GM23338 (cell line): ENCODE measurements around the gene NET1. TPM values are rescaled to one million over a fixed set of nuclear protein-coding genes. Genes with fewer than 3 reads are reported as not detected.

Source experiments
- ATAC-seq: fragments of 200-7000 bp; cut with Tn5 transposase; 3 replicates; pipeline ENCODE4 v1.9.1; 2020
- DNase-seq: peaks from one replicate; pipeline ENCODE4 v3.0.0-alpha.2; 2015; ENCODE audit warnings: low spot score
- H2AFZ ChIP-seq: fragments of 200-600 bp; sonication (generic); 2 replicates; pipeline ENCODE4 v1.8.0; 2016; ENCODE audit warnings: antibody characterized with exemption, mild to moderate bottlenecking, moderate library complexity
- H3F3A ChIP-seq: fragments of 200-600 bp; sonication (generic); replicated peaks from 2 replicates; pipeline ENCODE4 v1.8.0; 2017; ENCODE audit warnings: antibody characterized with exemption, mixed run types, low read depth
- H3K27ac ChIP-seq: fragments of 200-600 bp; sonication (generic); 2 replicates; pipeline ENCODE4 v1.6.1; 2016; ENCODE audit warnings: low read depth
- H3K27me3 ChIP-seq: fragments of 200-600 bp; sonication (generic); 2 replicates; pipeline ENCODE4 v1.8.0; 2016; ENCODE audit warnings: mild to moderate bottlenecking, mixed run types, moderate library complexity; ENCODE audit not compliant: insufficient read depth
- H3K36me3 ChIP-seq: fragments of 200-600 bp; sonication (generic); 2 replicates; pipeline ENCODE4 v1.8.0; 2016; ENCODE audit warnings: mild to moderate bottlenecking; ENCODE audit not compliant: insufficient read depth
- H3K4me1 ChIP-seq: fragments of 200-600 bp; sonication (generic); 2 replicates; pipeline ENCODE4 v1.8.0; 2016; ENCODE audit warnings: mild to moderate bottlenecking, moderate library complexity; ENCODE audit not compliant: insufficient read depth
- H3K4me2 ChIP-seq: fragments of 200-600 bp; sonication (generic); 2 replicates; pipeline ENCODE4 v1.7.1; 2017; ENCODE audit warnings: mixed run types
- H3K4me3 ChIP-seq: fragments of 200-600 bp; sonication (generic); 2 replicates; pipeline ENCODE4 v1.6.1; 2016; ENCODE audit warnings: mixed run types
- H3K79me2 ChIP-seq: fragments of 200-600 bp; sonication (generic); replicated peaks from 2 replicates; pipeline ENCODE4 v1.8.0; 2017; ENCODE audit warnings: mild to moderate bottlenecking; ENCODE audit not compliant: insufficient read depth
- H3K9me2 ChIP-seq: fragments of 200-600 bp; sonication (generic); 2 replicates; pipeline ENCODE4 v1.8.0; 2017; ENCODE audit not compliant: insufficient read depth
- H4K20me1 ChIP-seq: fragments of 200-600 bp; sonication (generic); replicated peaks from 2 replicates; pipeline ENCODE4 v1.8.0; 2017; ENCODE audit warnings: mild to moderate bottlenecking; ENCODE audit not compliant: insufficient read depth
- H3K27ac Mint-ChIP-seq: 2 replicates; pipeline ENCODE4 v1.8.0; 2020; ENCODE audit warnings: inconsistent platforms, mild to moderate bottlenecking, moderate library complexity, mixed read lengths
- H3K27me3 Mint-ChIP-seq: 3 replicates; pipeline ENCODE4 v1.8.0; 2022; ENCODE audit warnings: low read depth, mild to moderate bottlenecking, moderate library complexity, mixed read lengths, inconsistent platforms; ENCODE audit not compliant: insufficient read depth, poor library complexity
- H3K36me3 Mint-ChIP-seq: 3 replicates; pipeline ENCODE4 v1.8.0; 2021; ENCODE audit warnings: low read depth, mild to moderate bottlenecking, inconsistent platforms, moderate library complexity, mixed read lengths
- H3K4me1 Mint-ChIP-seq: 3 replicates; pipeline ENCODE4 v1.8.0; 2020; ENCODE audit warnings: mild to moderate bottlenecking, inconsistent platforms, mixed read lengths
- H3K4me3 Mint-ChIP-seq: 3 replicates; pipeline ENCODE4 v1.8.0; 2021; ENCODE audit warnings: moderate library complexity, mild to moderate bottlenecking, inconsistent platforms, mixed read lengths
- H3K9me3 Mint-ChIP-seq: 3 replicates; pipeline ENCODE4 v1.8.0; 2020; ENCODE audit warnings: moderate library complexity, mild to moderate bottlenecking, inconsistent platforms, mixed read lengths
- CREB1 ChIP-seq: fragments of 250-450 bp; sonication (Bioruptor Pico); IDR thresholded peaks from 2 replicates; pipeline ENCODE4 v1.5.0; 2020; ENCODE audit warnings: low read depth, mild to moderate bottlenecking, moderate library complexity
- ETS1 ChIP-seq: IDR thresholded peaks from 2 replicates; pipeline ENCODE4 v1.6.1; 2016; ENCODE audit warnings: antibody characterized with exemption
- EZH2 ChIP-seq: fragments of 200-600 bp; sonication (generic); IDR thresholded peaks from one replicate; pipeline ENCODE4 v1.8.0; 2017; ENCODE audit warnings: antibody characterized with exemption, mild to moderate bottlenecking, low read depth; ENCODE audit not compliant: unreplicated experiment
- EZH2phosphoT487 ChIP-seq: fragments of 200-600 bp; sonication (generic); IDR thresholded peaks from one replicate; pipeline ENCODE4 v1.8.1; 2018; ENCODE audit warnings: antibody characterized with exemption; ENCODE audit not compliant: unreplicated experiment
- NANOG ChIP-seq: IDR thresholded peaks from 2 replicates; pipeline ENCODE4 v1.6.1; 2016; ENCODE audit warnings: antibody characterized with exemption, borderline replicate concordance
- POLR2AphosphoS5 ChIP-seq: IDR thresholded peaks from 2 replicates; pipeline ENCODE4 v1.6.1; 2016; ENCODE audit warnings: antibody characterized with exemption, low read depth
- ZNF114 ChIP-seq: fragments of 250-450 bp; sonication (Bioruptor Pico); IDR thresholded peaks from 2 replicates; pipeline ENCODE4 v1.5.0; 2020; ENCODE audit warnings: mild to moderate bottlenecking, moderate library complexity
- ZNF331 ChIP-seq: fragments of 250-450 bp; sonication (Bioruptor Pico); IDR thresholded peaks from 2 replicates; pipeline ENCODE4 v1.5.0; 2020; ENCODE audit warnings: low read depth, mild to moderate bottlenecking, moderate library complexity
- ZNF462 ChIP-seq: fragments of 250-450 bp; sonication (Bioruptor Pico); IDR thresholded peaks from 2 replicates; pipeline ENCODE4 v1.5.0; 2020; ENCODE audit warnings: mild to moderate bottlenecking, moderate library complexity
- polyA plus RNA-seq: library from polyadenylated mRNA; unstranded; fragments of >200 nt; fragmentation: Nextera tagmentation; extraction: Ambion mirVana; gene quantifications from 2 replicates; pipeline ENCODE4 v1.2.1, GENCODE V29; 2016
- total RNA-seq: library from RNA; depleted of rRNA; stranded (reverse); fragments of >200 nt; shearing (Covaris generic); gene quantifications from 2 replicates; pipeline ENCODE4 v1.2.3, GENCODE V29; 2014
- TF ChIP-seq, protein P1 (sequence below), 2 experiments: fragments of 200-600 bp in 1 of 2; sonication (generic) in 1 of 2; conservative IDR thresholded peaks; 2 replicates each; pipeline versions ENCODE4 v1.5.1 to v1.6.1; 2016 to 2017; ENCODE audit warnings: antibody characterized with exemption in 2 of 2, low read depth in 2 of 2, mild to moderate bottlenecking in 2 of 2, moderate library complexity in 1 of 2

Gene NET1
- total and polyA plus RNA-seq, 2 experiments from 2014 or later: 47.9 to 93.9 TPM

DNA sequence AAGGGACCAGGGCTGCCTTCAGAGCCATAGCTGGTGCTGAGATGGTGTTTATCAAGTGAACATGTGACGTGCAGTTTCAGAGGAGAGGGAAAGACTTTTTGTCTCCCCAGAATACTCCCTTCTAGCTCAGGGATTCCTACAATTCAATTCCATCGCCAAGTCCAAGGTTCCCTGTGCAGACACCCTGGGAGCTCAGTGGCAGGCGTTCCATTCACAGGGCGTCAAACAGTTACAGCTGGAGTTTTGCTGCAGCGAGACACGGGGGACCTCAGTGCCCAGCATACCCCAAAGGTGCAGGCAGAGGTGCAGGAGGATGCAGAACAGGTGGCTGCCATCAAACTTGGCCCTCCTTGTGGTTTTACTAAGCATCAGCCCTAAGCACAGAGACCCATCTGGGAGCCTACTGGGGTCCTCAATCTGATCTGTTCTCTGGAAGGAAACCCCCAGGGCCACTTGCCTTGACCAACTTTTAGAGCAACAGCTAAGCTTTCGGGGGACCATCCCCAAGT, 87.9 kb downstream of the NET1 start:
- Mint-ChIP-seq H3K27me3 (peaks cover 2% of the 10 kb centered on the region), H3K36me3 (no peaks in the 10 kb centered on the region), H3K4me3 (no peak overlapping the region), H3K27ac (no peak overlapping the region), H3K9me3 (no peaks in the 10 kb centered on the region), H3K4me1 (peaks cover 18% of the 10 kb centered on the region)
- Histone ChIP-seq H3K9me2 (no peaks in the 10 kb centered on the region), H3K4me1 (no peaks in the 10 kb centered on the region), H3F3A (no peaks in the 10 kb centered on the region), H3K27me3 (no peaks in the 10 kb centered on the region), H3K27ac (no peak overlapping the region), H3K4me2 (no peak overlapping the region), H2AFZ (no peak overlapping the region; the same call in 1 of the 2 replicates), H3K4me3 (no peak overlapping the region), H3K36me3 (no peaks in the 10 kb centered on the region), H3K79me2 (no peaks in the 10 kb centered on the region), H4K20me1 (no peaks in the 10 kb centered on the region)
- ATAC-seq: no peak
- no peak for TF ChIP-seq EZH2
- no peak for DNase-seq

- Histone ChIP-seq H3K4me2 (no peak overlapping the region), H3K79me2 (no peaks in the 10 kb centered on the region), H3K4me3 (no peak overlapping the region), H3K9me2 (no peaks in the 10 kb centered on the region), H2AFZ (no peak overlapping the region; the same call in 1 of the 2 replicates), H4K20me1 (no peaks in the 10 kb centered on the region), H3F3A (no peaks in the 10 kb centered on the region), H3K27ac (no peak overlapping the region), H3K36me3 (no peaks in the 10 kb centered on the region), H3K27me3 (no peaks in the 10 kb centered on the region), H3K4me1 (no peaks in the 10 kb centered on the region)
- H3K9me3 Mint-ChIP-seq: no peaks in the 10 kb centered on the region
- H3K27ac Mint-ChIP-seq: no peak overlapping the region
- H3K27me3 Mint-ChIP-seq: peaks cover 2% of the 10 kb centered on the region
- H3K4me3 Mint-ChIP-seq: no peak overlapping the region
- peaks cover 23% of the 10 kb centered on the region for H3K4me1 Mint-ChIP-seq
- ATAC-seq: no peak
- H3K36me3 Mint-ChIP-seq: no peaks in the 10 kb centered on the region
- no peak for DNase-seq
- TF ChIP-seq ZNF331 (CRISPR knock-in tag): no peak
- TF ChIP-seq EZH2phosphoT487: no peak
- no peak for TF ChIP-seq CREB1 (CRISPR knock-in tag)
- no peak for TF ChIP-seq NANOG
- no peak for TF ChIP-seq ETS1
- no peak for TF ChIP-seq POLR2AphosphoS5
- no peak for TF ChIP-seq EZH2
- TF ChIP-seq ZNF114 (CRISPR knock-in tag): no peak
- TF ChIP-seq, protein P1, sequence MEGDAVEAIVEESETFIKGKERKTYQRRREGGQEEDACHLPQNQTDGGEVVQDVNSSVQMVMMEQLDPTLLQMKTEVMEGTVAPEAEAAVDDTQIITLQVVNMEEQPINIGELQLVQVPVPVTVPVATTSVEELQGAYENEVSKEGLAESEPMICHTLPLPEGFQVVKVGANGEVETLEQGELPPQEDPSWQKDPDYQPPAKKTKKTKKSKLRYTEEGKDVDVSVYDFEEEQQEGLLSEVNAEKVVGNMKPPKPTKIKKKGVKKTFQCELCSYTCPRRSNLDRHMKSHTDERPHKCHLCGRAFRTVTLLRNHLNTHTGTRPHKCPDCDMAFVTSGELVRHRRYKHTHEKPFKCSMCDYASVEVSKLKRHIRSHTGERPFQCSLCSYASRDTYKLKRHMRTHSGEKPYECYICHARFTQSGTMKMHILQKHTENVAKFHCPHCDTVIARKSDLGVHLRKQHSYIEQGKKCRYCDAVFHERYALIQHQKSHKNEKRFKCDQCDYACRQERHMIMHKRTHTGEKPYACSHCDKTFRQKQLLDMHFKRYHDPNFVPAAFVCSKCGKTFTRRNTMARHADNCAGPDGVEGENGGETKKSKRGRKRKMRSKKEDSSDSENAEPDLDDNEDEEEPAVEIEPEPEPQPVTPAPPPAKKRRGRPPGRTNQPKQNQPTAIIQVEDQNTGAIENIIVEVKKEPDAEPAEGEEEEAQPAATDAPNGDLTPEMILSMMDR (conservative IDR thresholded peaks at IDR 0.05; ENCODE audit: low read depth in 2 of 2): no peak
- no peak for TF ChIP-seq ZNF462
Observed at GRCh38 chr10:5500910-5501309, 88.6 kb downstream of the NET1 start.
